ENCODE measurements around the gene NFIB. TPM values are rescaled to one million over a fixed set of nuclear protein-coding genes. Genes with fewer than 3 reads are reported as not detected.

NFIB gene
- total RNA-seq, 2 experiments from 2014 or later: not detected

- H3K4me1 Mint-ChIP-seq: no peaks in the 10 kb centered on the region
- peaks cover 23% of the 10 kb centered on the region for H3K27me3 Mint-ChIP-seq
- no peak overlapping the region for H3K4me3 Mint-ChIP-seq
- DNase-seq: no peak
- CTCF ChIA-PET: no interaction called here
- H3K9me3 Mint-ChIP-seq: no peaks in the 10 kb centered on the region
- H3K36me3 Mint-ChIP-seq (ENCODE audit: low read depth): no peaks in the 10 kb centered on the region
- POLR2A ChIA-PET: no interaction called here
- H3K27ac Mint-ChIP-seq: no peak overlapping the region
Observed at GRCh38 chr9:14302405-14302804, 11.5 kb downstream of the NFIB start.

- Mint-ChIP-seq H3K9me3 (no peaks in the 10 kb centered on the region), H3K27ac (no peak overlapping the region), H3K4me1 (no peaks in the 10 kb centered on the region), H3K36me3 (ENCODE audit: low read depth) (no peaks in the 10 kb centered on the region), H3K4me3 (no peak overlapping the region), H3K27me3 (peaks cover 26% of the 10 kb centered on the region)
- no peak for DNase-seq
- CTCF ChIA-PET: no interaction called here
- POLR2A ChIA-PET: no interaction called here
Observed at GRCh38 chr9:14301583-14302021, 12.3 kb downstream of the NFIB start.

GRCh38 chr9:14301006-14301405 is 12.9 kb downstream of the NFIB start:
- no peak overlapping the region for H3K27ac Mint-ChIP-seq
- DNase-seq: no peak
- H3K9me3 Mint-ChIP-seq: no peaks in the 10 kb centered on the region
- no peaks in the 10 kb centered on the region for H3K36me3 Mint-ChIP-seq (ENCODE audit: low read depth)
- peaks cover 27% of the 10 kb centered on the region for H3K27me3 Mint-ChIP-seq
- CTCF ChIA-PET: no interaction called here
- no peaks in the 10 kb centered on the region for H3K4me1 Mint-ChIP-seq
- POLR2A ChIA-PET: no interaction called here
- H3K4me3 Mint-ChIP-seq: no peak overlapping the region

DNA sequence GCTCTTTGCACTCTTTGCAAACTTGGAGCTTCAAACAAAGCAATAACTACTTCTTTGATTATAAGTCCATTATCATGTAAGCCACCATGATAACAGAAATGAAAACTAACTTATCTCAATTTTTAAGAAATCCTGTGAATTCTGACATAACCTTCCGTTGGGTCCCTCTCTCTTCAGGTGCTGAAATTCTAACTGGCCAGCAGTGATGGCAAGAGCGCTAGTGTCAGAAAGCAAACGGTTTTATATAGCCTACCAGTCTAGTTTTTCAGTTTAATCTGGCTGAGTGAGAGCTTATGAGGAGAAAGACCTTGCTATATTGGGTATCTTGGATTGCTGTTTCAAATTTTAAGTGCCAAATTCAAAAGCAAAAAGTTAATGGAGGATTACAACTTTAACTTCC is 13.4 kb downstream of the NFIB start:
- Mint-ChIP-seq H3K27me3 (peaks cover 27% of the 10 kb centered on the region), H3K9me3 (no peaks in the 10 kb centered on the region), H3K27ac (no peak overlapping the region), H3K4me1 (no peaks in the 10 kb centered on the region), H3K36me3 (ENCODE audit: low read depth) (no peaks in the 10 kb centered on the region), H3K4me3 (no peak overlapping the region)
- POLR2A ChIA-PET: no interaction called here
- CTCF ChIA-PET: no interaction called here
- no peak for DNase-seq

DNA sequence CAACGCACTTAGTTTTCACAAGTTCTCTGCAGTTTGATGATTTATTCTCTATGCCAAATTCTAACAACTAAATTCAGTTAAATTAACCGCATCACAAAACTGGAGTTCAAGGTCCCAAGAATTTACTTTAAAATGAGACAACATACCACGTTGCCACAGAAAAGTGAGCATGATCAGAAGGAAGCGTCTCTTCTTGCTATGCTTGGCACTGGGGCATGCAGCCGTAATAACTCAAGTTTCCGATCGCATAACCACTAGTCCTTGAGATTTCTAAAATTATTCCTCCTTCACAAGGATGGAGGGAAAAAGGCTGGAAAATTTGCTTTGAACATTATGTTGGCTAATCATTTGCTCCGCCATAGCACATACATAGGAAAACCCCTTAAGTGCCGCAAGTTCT is 13.9 kb downstream of the NFIB start:
- no peaks in the 10 kb centered on the region for H3K9me3 Mint-ChIP-seq

GRCh38 chr9:14298601-14299022 is 15.3 kb downstream of the NFIB start:
- DNase-seq: no peak
- Mint-ChIP-seq H3K36me3 (ENCODE audit: low read depth) (no peaks in the 10 kb centered on the region), H3K4me1 (no peaks in the 10 kb centered on the region), H3K27me3 (peaks cover 20% of the 10 kb centered on the region), H3K27ac (no peak overlapping the region), H3K4me3 (no peak overlapping the region), H3K9me3 (no peaks in the 10 kb centered on the region)
- ChIA-PET CTCF (no interaction called here), POLR2A (no interaction called here)

More for the DNA sequence above, 13.9 kb downstream of the NFIB start:
- Mint-ChIP-seq H3K27ac (no peak overlapping the region), H3K4me1 (no peaks in the 10 kb centered on the region), H3K27me3 (peaks cover 24% of the 10 kb centered on the region), H3K4me3 (no peak overlapping the region), H3K36me3 (ENCODE audit: low read depth) (no peaks in the 10 kb centered on the region)
- ChIA-PET CTCF (no interaction called here), POLR2A (no interaction called here)
- no peak for DNase-seq

DNA sequence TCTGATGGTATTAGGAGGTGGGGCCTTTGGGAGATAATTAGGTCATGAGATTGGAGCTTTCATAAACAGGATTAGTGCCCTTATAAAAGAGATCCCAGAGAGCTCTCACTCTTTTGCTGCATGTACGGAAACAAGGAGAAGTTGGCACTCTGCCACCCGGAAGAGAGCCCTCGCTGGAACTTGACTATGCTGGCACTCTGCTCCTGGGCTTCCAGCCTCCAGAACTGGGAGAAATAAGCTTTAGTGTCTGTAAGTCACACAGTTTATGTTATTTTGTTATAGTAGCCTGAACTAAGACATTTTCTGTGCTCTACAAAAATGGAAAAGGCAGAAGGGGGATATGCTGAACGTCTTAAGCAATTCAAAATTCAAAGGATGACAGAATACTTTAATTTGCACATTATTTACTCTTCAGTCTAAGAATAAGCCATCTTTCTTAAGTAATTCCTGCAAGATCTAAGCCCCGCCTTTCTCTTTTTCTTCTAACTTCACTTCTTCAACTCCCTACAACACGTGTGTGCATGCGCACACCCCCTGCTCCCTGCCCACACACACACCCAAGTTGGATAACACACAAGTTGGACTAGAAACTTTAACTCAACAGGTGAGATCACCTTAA is 17.3 kb downstream of the NFIB start:
- ChIA-PET CTCF (no interaction called here), POLR2A (no interaction called here)
- H3K36me3 Mint-ChIP-seq (ENCODE audit: low read depth): no peaks in the 10 kb centered on the region
- H3K27ac Mint-ChIP-seq: no peak overlapping the region
- DNase-seq: no peak
- H3K4me1 Mint-ChIP-seq: no peaks in the 10 kb centered on the region
- H3K9me3 Mint-ChIP-seq: no peaks in the 10 kb centered on the region
- peaks cover 17% of the 10 kb centered on the region for H3K27me3 Mint-ChIP-seq
- no peak overlapping the region for H3K4me3 Mint-ChIP-seq

GRCh38 chr9:14294659-14295058 is 19.3 kb downstream of the NFIB start:
- Mint-ChIP-seq H3K9me3 (no peaks in the 10 kb centered on the region), H3K36me3 (ENCODE audit: low read depth) (no peaks in the 10 kb centered on the region), H3K27ac (no peak overlapping the region), H3K27me3 (peaks cover 17% of the 10 kb centered on the region), H3K4me1 (no peaks in the 10 kb centered on the region), H3K4me3 (no peak overlapping the region)
- ChIA-PET CTCF (no interaction called here), POLR2A (no interaction called here)
- DNase-seq: no peak

DNA sequence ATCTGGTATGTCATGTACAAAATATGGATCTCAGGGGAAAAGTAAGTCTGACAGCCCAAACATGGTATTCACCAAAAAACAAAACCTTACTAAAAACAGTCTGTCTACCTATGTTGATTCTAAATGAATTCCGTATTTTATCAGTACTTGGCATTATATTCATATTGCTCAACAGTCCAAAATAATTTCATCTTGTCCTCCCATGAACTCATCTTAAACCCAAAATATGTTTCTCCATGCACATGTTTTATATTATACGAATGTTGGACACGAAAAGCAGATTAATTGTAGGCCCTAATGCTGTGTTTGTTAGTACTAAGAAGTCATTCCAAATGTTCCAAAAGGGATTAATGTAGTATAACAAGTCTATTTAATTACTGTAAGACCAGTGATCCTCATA is 20.1 kb downstream of the NFIB start:
- H3K27me3 Mint-ChIP-seq: peaks cover 13% of the 10 kb centered on the region
- ChIA-PET CTCF (no interaction called here), POLR2A (no interaction called here)
- no peaks in the 10 kb centered on the region for H3K4me1 Mint-ChIP-seq
- H3K27ac Mint-ChIP-seq: no peak overlapping the region
- no peak overlapping the region for H3K4me3 Mint-ChIP-seq
- DNase-seq: no peak
- no peaks in the 10 kb centered on the region for H3K36me3 Mint-ChIP-seq (ENCODE audit: low read depth)
- no peaks in the 10 kb centered on the region for H3K9me3 Mint-ChIP-seq

DNA sequence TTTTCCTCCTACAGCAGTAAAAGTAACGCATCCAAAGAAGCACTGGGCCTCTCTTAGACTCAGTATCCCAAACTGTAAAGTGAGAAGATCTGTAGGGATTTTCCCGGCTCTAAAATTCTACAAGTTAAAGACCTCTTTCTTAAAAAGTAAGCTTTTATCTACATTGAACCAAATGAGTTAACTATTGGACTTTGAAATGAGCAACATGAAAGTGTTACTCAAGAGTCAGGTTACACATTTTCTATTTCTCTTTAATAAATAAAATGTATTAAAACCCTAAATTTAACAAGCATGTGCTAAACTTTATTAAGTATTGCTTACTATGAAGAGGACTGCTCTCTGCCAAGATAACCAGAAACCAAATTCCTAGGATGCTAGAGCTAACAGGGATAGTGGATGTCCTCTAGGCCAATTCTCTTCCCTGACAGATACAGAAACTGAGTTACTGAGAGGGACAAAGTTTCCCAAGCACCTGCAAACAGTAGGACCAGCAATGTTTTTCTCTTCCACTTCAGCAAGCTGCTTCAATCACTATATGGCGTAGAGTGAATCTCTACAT is 21.7 kb downstream of the NFIB start:
- no peak overlapping the region for H3K27ac Mint-ChIP-seq
- no peaks in the 10 kb centered on the region for H3K36me3 Mint-ChIP-seq (ENCODE audit: low read depth)
- no peaks in the 10 kb centered on the region for H3K9me3 Mint-ChIP-seq
- H3K4me3 Mint-ChIP-seq: no peak overlapping the region
- ChIA-PET CTCF (interaction anchor here (1.2 kb wide), 1 partner anchor 62 kb away, joined by 4 read pairs; no protein-coding TSS in a partner anchor), POLR2A (no interaction called here)
- H3K4me1 Mint-ChIP-seq: no peaks in the 10 kb centered on the region
- no peak for DNase-seq
- H3K27me3 Mint-ChIP-seq: peaks cover 10% of the 10 kb centered on the region

DNA sequence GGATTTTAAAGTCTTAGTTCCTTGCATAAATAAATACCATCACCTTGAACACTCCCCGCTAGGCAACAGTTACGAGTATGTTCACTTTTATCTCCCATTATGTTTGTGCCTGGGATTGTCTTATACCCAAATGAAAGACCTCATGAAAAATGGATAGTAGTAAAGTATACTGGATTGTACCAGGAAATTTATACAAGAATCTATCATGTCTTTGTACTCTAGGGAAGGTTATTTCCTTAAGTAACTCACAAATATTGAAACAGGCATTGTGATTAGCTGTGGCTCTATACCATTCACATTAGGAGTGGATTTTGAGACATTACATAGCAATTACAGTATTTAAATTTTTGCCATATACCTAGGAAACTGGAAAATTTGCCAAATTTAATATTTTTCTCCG is 24.0 kb downstream of the NFIB start:
- ChIA-PET CTCF (no interaction called here), POLR2A (no interaction called here)
- no peaks in the 10 kb centered on the region for H3K36me3 Mint-ChIP-seq (ENCODE audit: low read depth)
- no peak for DNase-seq
- H3K9me3 Mint-ChIP-seq: no peaks in the 10 kb centered on the region
- H3K27ac Mint-ChIP-seq: no peak overlapping the region
- no peak overlapping the region for H3K4me3 Mint-ChIP-seq
- peaks cover 3% of the 10 kb centered on the region for H3K27me3 Mint-ChIP-seq
- H3K4me1 Mint-ChIP-seq: no peaks in the 10 kb centered on the region

- Mint-ChIP-seq H3K27ac (no peak overlapping the region), H3K4me1 (no peaks in the 10 kb centered on the region), H3K4me3 (no peak overlapping the region), H3K36me3 (ENCODE audit: low read depth) (no peaks in the 10 kb centered on the region), H3K27me3 (peaks cover 5% of the 10 kb centered on the region), H3K9me3 (no peaks in the 10 kb centered on the region)
- ChIA-PET CTCF (no interaction called here), POLR2A (no interaction called here)
- DNase-seq: no peak
Observed at GRCh38 chr9:14288433-14288832, 25.5 kb downstream of the NFIB start.

DNA sequence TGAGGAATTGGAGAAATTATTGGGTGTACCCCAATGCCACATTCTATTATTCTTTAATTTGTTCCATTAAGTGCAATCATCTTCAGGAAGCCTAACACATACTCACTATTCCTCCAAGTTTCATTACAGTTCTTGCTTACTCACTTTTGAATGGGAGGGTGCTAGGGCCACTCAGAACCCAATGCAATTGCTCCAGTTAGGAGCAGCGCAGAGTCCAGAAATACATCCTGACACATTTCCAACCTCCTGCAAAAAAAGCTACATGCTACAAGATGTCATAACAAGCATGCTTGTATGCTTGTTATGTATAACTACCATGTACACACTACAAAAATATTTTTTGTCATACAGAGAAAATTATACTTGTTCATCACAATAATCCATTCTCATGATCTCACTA is 27.8 kb downstream of the NFIB start:
- DNase-seq: no peak
- Mint-ChIP-seq H3K9me3 (no peaks in the 10 kb centered on the region), H3K27ac (no peak overlapping the region), H3K36me3 (ENCODE audit: low read depth) (no peaks in the 10 kb centered on the region), H3K27me3 (peaks cover 5% of the 10 kb centered on the region), H3K4me3 (no peak overlapping the region), H3K4me1 (no peaks in the 10 kb centered on the region)
- POLR2A ChIA-PET: no interaction called here
- CTCF ChIA-PET: no interaction called here

- POLR2A ChIA-PET: no interaction called here
- Mint-ChIP-seq H3K9me3 (no peaks in the 10 kb centered on the region), H3K27ac (no peak overlapping the region), H3K36me3 (ENCODE audit: low read depth) (no peaks in the 10 kb centered on the region), H3K4me3 (no peak overlapping the region), H3K27me3 (peaks cover 1% of the 10 kb centered on the region), H3K4me1 (no peaks in the 10 kb centered on the region)
- CTCF ChIA-PET: no interaction called here
- DNase-seq: no peak
Observed at GRCh38 chr9:14283276-14283675, 30.7 kb downstream of the NFIB start.

Data from activated CD4-positive, alpha-beta memory T cell treated with anti-CD3 and anti-CD28 coated beads, Interleukin-2, amount 10 ng/mL, durations not matched to agents 7 days and 5 days (primary cell).